HG03558 (cell line): ENCODE measurements around the gene ZFYVE16.
A peak's percentile ranks its signal among the peaks of the same experiment; 100 is the strongest.
"Not testable (repeated sequence)": the region's sequence is repeated elsewhere in the genome, so short reads cannot be mapped to it uniquely, and the experiment has no call there.

Experiments
- ATAC-seq: cut with Tn5 transposase; IDR thresholded peaks from one replicate; pipeline ENCODE4 v1.9.1; 2021; ENCODE audit warnings: moderate number of reproducible peaks; ENCODE audit not compliant: unreplicated experiment; ENCODE audit errors: extremely low read depth

The ZFYVE16 gene

GRCh38 chr5:80407735-80408483, at the start of gene ZFYVE16:
TSS of gene ZFYVE16 (plus strand) at chr5:80408064. CDS start at chr5:80434148, 26,084 bp downstream.
- peak; percentile 67 for ATAC-seq

GRCh38 chr5:80360914-80361444, 46.9 kb upstream of the ZFYVE16 start:
- ATAC-seq: no peak

GRCh38 chr5:80364892-80365291, 43.0 kb upstream of the ZFYVE16 start:
- no peak for ATAC-seq

- ATAC-seq: no peak
These were observed 39.0 kb upstream of the ZFYVE16 start for GRCh38 chr5:80368661-80369480.

- ATAC-seq: no peak
These were observed 38.3 kb upstream of the ZFYVE16 start for GRCh38 chr5:80369521-80369920.

GRCh38 chr5:80370390-80370789, 37.5 kb upstream of the ZFYVE16 start:
- ATAC-seq: no peak

GRCh38 chr5:80372780-80373179, 35.1 kb upstream of the ZFYVE16 start:
- no peak for ATAC-seq

- no peak for ATAC-seq
These were observed 33.7 kb upstream of the ZFYVE16 start for GRCh38 chr5:80374188-80374587.

GRCh38 chr5:80376557-80376956, 31.3 kb upstream of the ZFYVE16 start:
- ATAC-seq: no peak

- no peak for ATAC-seq
These were observed 25.4 kb upstream of the ZFYVE16 start for GRCh38 chr5:80382488-80382887.

GRCh38 chr5:80387063-80387768, 20.6 kb upstream of the ZFYVE16 start:
- no peak for ATAC-seq

GRCh38 chr5:80389580-80389979, 18.3 kb upstream of the ZFYVE16 start:
- ATAC-seq: no peak

GRCh38 chr5:80390413-80390812, 17.5 kb upstream of the ZFYVE16 start:
- not testable (repeated sequence) for ATAC-seq

- ATAC-seq: not testable (repeated sequence)
These were observed 16.6 kb upstream of the ZFYVE16 start for GRCh38 chr5:80391267-80391666.

- peak; percentile 80 for ATAC-seq
These were observed 8.2 kb upstream of the ZFYVE16 start for GRCh38 chr5:80399526-80400239.

GRCh38 chr5:80400368-80400767, 7.5 kb upstream of the ZFYVE16 start:
- ATAC-seq: not testable (repeated sequence)

GRCh38 chr5:80403782-80404181, 4.1 kb upstream of the ZFYVE16 start:
- ATAC-seq: no peak

GRCh38 chr5:80406980-80407734, 707 bp upstream of the ZFYVE16 start:
- ATAC-seq: no peak
